ENCODE results near the gene LMTK2. TPM values are rescaled to one million over a fixed set of nuclear protein-coding genes. Genes with fewer than 3 reads are reported as not detected.

LMTK2 gene
- total and polyA plus RNA-seq, 8 donors: 13.4 to 28.2 (median 16.6) TPM

DNA sequence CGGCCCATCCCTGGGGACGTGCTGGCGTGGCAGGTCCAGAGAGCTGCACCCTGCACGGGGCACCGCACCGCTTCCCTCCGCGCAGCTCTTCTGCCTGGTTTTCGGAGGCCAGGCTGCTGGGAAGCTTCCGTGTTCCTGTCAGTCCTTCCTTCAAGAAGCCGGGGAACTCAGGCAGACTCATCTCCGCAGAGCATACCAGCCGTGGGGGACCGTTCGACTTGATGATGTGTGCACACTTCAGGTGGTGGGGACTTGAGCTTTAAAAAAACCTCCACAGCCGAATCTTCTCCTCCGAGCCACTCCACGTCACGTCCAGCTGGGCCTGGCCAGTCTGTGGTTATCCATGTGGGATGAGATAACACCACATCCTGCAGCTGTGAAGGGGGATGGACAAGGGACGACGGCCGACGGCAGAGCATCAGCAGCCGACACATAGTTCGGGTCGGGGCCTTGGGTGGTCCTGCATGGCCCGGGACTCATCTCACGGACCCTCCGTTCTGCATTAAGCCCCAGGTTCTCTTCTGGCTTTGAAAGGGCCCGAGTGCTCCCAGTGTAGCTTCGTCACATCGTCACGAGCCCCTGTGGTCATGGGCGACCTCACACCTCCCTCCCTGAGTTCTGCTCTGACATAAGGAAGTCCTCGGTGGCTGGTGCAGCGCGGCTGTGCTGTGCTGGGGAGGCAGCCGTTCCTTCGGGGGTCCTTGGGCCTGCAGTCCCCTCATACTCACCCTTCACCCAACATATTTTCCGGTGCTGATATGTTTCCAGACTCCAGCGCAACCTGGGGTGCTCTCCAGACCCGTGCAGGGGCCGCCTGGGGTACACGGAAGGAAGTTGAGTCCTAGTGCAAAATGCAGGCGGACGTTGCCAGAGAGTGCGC is 100.0 kb downstream of the LMTK2 start:
- TF ChIP-seq, protein P1, sequence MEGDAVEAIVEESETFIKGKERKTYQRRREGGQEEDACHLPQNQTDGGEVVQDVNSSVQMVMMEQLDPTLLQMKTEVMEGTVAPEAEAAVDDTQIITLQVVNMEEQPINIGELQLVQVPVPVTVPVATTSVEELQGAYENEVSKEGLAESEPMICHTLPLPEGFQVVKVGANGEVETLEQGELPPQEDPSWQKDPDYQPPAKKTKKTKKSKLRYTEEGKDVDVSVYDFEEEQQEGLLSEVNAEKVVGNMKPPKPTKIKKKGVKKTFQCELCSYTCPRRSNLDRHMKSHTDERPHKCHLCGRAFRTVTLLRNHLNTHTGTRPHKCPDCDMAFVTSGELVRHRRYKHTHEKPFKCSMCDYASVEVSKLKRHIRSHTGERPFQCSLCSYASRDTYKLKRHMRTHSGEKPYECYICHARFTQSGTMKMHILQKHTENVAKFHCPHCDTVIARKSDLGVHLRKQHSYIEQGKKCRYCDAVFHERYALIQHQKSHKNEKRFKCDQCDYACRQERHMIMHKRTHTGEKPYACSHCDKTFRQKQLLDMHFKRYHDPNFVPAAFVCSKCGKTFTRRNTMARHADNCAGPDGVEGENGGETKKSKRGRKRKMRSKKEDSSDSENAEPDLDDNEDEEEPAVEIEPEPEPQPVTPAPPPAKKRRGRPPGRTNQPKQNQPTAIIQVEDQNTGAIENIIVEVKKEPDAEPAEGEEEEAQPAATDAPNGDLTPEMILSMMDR (IDR thresholded peaks at IDR 0.05): no peak

DNA sequence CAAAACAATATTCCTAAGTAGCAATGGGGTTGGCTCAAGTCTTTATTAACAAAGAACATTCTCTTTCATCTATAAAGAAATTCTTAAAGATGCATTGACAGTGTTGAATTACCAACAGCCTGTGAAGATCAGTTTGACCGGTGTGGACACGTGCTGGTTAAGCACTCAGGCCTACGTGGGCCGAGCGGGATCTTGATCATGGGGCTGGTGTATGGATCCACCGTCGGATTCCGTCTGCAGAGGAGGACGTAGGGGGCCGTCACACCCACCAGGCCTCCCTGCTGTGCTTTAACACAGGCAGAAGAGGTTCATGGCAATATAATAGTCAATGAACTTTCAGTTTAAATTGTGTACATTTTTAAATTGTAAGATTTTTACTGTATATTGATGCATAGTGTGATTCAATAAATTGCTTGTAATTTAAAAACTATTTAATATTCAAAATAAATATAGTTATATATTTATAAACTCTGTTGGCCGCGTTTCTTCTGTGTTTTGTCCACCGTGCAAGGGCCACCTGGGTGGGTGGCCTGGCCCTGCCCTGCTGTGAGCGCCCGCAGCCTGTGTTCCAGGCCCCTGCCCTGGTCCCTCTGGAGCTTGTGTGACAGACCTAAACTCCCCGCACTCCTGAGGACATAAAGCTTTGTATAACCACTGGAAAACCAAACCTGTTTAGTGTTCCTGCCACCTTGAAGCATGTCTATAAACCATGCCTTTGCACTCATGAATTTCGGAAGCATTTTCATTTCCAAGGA is 102.7 kb downstream of the LMTK2 start:
- intact Hi-C loops (cut with DNase I): no loop called here
- peak in 2 of 4 donors; percentile 13 to 24 for DNase-seq

More for the DNA sequence above, 100.0 kb downstream of the LMTK2 start:
- peaks cover 0 to 17% of the 10 kb centered on the region in 2 donors for H3K4me1 ChIP-seq
- intact Hi-C loops (cut with DNase I): no loop called here
- ATAC-seq (no peak), DNase-seq (peak in 1 of 4 donors; percentile 14)
- peaks cover 0 to 49% of the 10 kb centered on the region in 2 donors for H3K36me3 ChIP-seq
- no peaks in the 10 kb centered on the region for H3K9me3 ChIP-seq
- H3K27ac ChIP-seq: no peak overlapping the region
- no peak overlapping the region for H3K4me3 ChIP-seq
- H3K27me3 ChIP-seq: peaks cover 0 to 19% of the 10 kb centered on the region in 2 donors

DNA sequence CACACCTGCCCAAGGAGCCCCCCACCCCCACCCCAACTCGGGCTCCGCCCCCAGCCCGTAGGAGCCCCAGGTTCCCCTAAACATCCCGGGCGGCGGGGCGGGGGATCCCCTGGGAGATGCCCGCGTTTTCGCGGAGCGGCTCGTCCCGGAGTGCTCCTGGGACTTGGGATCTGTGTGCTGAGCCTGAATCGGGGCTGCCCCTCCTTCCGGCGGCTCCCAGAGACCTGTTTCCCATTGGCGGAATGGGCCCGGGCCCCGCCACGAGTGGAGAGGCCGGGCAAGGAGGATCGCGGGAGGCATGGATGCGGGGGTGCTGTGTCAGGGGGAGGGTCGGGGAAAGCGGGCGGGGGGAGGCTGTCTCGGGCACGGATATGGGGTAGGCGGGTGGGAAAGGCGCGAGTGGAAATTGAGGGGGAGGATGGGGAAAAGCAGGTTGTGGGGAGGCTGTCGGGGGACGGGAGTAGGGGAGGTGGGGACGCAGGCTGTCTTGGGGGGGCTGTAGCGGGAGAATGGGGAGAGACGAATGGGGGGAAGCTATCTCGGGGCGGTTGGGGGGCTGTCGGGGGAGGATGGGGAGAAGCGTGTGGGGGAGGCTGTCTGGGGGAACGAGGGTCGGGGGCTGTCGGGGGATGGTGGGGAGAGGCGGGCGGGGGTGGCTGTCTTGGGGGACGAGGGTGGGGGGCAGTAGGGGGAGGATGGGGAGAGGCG is 104.0 kb downstream of the LMTK2 start:
- intact Hi-C loops (cut with DNase I): no loop called here
- H3K27me3 ChIP-seq: peaks cover 0 to 28% of the 10 kb centered on the region in 2 donors
- ATAC-seq (peak; percentile 39), DNase-seq (peak in 2 of 4 donors; percentile 35 to 80)
- TF ChIP-seq, protein P1 (IDR thresholded peaks at IDR 0.05): no peak
- H3K36me3 ChIP-seq: peaks cover 0 to 32% of the 10 kb centered on the region in 2 donors
- no peak overlapping the region for H3K27ac ChIP-seq
- H3K4me3 ChIP-seq: peak overlapping the region; percentile 11 to 13
- peaks cover 0 to 8% of the 10 kb centered on the region in 2 donors for H3K4me1 ChIP-seq
- H3K9me3 ChIP-seq: no peaks in the 10 kb centered on the region

More for the DNA sequence above, 102.7 kb downstream of the LMTK2 start:
- peaks cover 0 to 28% of the 10 kb centered on the region in 2 donors for H3K27me3 ChIP-seq
- no peak for ATAC-seq
- H3K36me3 ChIP-seq: peaks cover 0 to 35% of the 10 kb centered on the region in 2 donors
- no peaks in the 10 kb centered on the region for H3K9me3 ChIP-seq
- TF ChIP-seq, protein P1 (IDR thresholded peaks at IDR 0.05): no peak
- H3K4me3 ChIP-seq: no peak overlapping the region
- H3K27ac ChIP-seq: no peak overlapping the region
- H3K4me1 ChIP-seq: peaks cover 0 to 8% of the 10 kb centered on the region in 2 donors

DNA sequence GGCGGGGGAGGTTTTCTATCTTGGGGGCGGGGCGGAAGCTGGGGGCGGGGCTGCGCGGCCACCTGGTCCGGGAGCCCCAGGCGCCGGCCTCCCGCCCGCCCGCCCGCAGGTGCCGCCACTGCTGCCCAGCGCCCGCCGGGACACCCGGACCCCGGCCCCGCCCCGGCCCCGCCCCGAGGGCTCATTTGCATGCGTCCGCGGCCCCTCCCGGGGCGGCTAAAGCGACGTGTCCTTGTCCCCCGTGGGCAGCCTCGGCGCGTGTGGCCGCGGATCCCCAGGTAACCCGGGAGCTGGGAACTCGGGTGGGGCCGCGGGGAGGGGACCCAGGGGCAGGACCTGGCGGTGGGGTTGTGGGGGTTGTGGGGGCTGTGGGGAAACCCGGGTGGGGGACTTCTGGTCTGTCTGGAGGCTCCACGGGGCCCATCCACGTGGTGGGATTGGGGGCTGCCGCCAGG is 104.6 kb downstream of the LMTK2 start, which contains the start of gene BHLHA15:
Gene BHLHA15, plus strand, starts transcription at position 219 of the 455 bp plus-strand sequence. CDS start 871 bp downstream, outside the sequence.
- peak in 2 of 4 donors; percentile 56 to 89 for DNase-seq
- peak; percentile 83 for ATAC-seq
- intact Hi-C loops (cut with DNase I): no loop called here
- Histone ChIP-seq H3K4me3 (peak within 1 kb of the TSS; percentile 17 to 32), H3K4me1 (peaks cover 0 to 8% of the 10 kb centered on the region in 2 donors), H3K27me3 (peaks cover 0 to 28% of the 10 kb centered on the region in 2 donors), H3K27ac (no peak within 1 kb of the TSS), H3K36me3 (peaks cover 0 to 32% of the 10 kb centered on the region in 2 donors), H3K9me3 (no peaks in the 10 kb centered on the region)
- TF ChIP-seq, protein P1 (IDR thresholded peaks at IDR 0.05): no peak

Measured in left lung (tissue), 10 donors.